Activated B cell treated with CpG ODN at 0.5 μM for 24 hours (primary cell): ENCODE measurements around the gene ZNF592. TPM values are rescaled to one million over a fixed set of nuclear protein-coding genes. Genes with fewer than 3 reads are reported as not detected.

ENCODE experiments used
- ATAC-seq: fragments of 200-7000 bp; cut with Tn5 transposase; one replicate; pipeline ENCODE4 v1.10.0; 2021; ENCODE audit warnings: low read depth, mild to moderate bottlenecking, moderate library complexity
- CTCF ChIA-PET: fragments of 350-600 bp; sonication (Branson Sonifier 250); formaldehyde crosslinking; loops from one replicate; lab custom pipeline; 2021; ENCODE audit warnings: antibody characterized with exemption; lab: Charles Lee
- POLR2A ChIA-PET: fragments of 350-600 bp; sonication (Branson Sonifier 250); formaldehyde crosslinking; loops from one replicate; lab custom pipeline; 2021; ENCODE audit warnings: antibody characterized with exemption; lab: Charles Lee
- DNase-seq: peaks from one replicate; pipeline ENCODE4 v3.0.0; 2022
- H3K27ac Mint-ChIP-seq: one replicate; pipeline ENCODE4 v1.8.0; 2020; ENCODE audit warnings: mixed read lengths
- H3K27me3 Mint-ChIP-seq: one replicate; pipeline ENCODE4 v1.8.0; 2021; ENCODE audit warnings: mixed read lengths
- H3K36me3 Mint-ChIP-seq: one replicate; pipeline ENCODE4 v1.8.0; 2021; ENCODE audit warnings: low read depth, mixed read lengths
- H3K4me1 Mint-ChIP-seq: one replicate; pipeline ENCODE4 v1.8.0; 2021; ENCODE audit warnings: mixed read lengths
- H3K4me3 Mint-ChIP-seq: one replicate; pipeline ENCODE4 v1.8.0; 2020; ENCODE audit warnings: mild to moderate bottlenecking, mixed read lengths
- H3K9me3 Mint-ChIP-seq: one replicate; pipeline ENCODE4 v1.8.0; 2020; ENCODE audit warnings: mixed read lengths
- intact Hi-C: fragments of 100-400 bp; cut with micrococcal nuclease; formaldehyde crosslinking; loops from one replicate; pipeline ENCODE4 v1.15.1; 2024
- total RNA-seq: library from RNA; stranded (reverse); gene quantifications from 2 replicates; pipeline ENCODE4 v1.2.3, GENCODE V29; 2022
- TF ChIP-seq, protein P1 (sequence below): fragments of 200-600 bp; IDR thresholded peaks from one replicate; pipeline ENCODE4 v1.8.0; 2022; ENCODE audit warnings: antibody characterized with exemption, mild to moderate bottlenecking

The ZNF592 gene
- total RNA-seq, 1 donor from 2014 or later, result 44.3 TPM

DNA sequence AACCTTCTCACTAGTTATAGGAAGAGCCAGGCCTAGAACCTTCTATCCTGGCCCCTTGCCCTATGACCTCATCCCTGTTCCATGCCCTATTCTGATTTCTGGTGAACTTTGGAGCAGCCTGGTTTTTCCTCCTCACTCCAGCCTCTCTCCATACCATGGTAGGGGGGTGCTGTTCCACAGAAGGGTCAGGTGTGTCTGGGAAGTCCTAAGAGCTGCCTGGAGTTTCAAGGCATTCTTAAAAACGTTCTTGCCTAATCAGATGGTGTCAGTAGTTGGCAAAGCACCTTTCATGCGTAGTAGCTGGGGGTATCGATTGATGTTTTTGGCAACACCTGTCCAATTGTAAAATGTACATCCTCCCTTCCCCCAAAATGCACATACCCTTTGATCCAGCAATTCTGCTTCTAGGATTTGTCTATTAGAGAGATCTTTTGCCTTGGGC lies 52.0 kb downstream of the ZNF592 start:
- TF ChIP-seq, protein P1, sequence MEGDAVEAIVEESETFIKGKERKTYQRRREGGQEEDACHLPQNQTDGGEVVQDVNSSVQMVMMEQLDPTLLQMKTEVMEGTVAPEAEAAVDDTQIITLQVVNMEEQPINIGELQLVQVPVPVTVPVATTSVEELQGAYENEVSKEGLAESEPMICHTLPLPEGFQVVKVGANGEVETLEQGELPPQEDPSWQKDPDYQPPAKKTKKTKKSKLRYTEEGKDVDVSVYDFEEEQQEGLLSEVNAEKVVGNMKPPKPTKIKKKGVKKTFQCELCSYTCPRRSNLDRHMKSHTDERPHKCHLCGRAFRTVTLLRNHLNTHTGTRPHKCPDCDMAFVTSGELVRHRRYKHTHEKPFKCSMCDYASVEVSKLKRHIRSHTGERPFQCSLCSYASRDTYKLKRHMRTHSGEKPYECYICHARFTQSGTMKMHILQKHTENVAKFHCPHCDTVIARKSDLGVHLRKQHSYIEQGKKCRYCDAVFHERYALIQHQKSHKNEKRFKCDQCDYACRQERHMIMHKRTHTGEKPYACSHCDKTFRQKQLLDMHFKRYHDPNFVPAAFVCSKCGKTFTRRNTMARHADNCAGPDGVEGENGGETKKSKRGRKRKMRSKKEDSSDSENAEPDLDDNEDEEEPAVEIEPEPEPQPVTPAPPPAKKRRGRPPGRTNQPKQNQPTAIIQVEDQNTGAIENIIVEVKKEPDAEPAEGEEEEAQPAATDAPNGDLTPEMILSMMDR, result no peak
- no peak overlapping the region for H3K4me3 Mint-ChIP-seq
- CTCF ChIA-PET, result no interaction called here
- no peak for ATAC-seq
- H3K27ac Mint-ChIP-seq, result no peak overlapping the region
- peaks cover 86% of the 10 kb centered on the region for H3K36me3 Mint-ChIP-seq
- H3K9me3 Mint-ChIP-seq, result no peaks in the 10 kb centered on the region
- POLR2A ChIA-PET, result no interaction called here
- H3K4me1 Mint-ChIP-seq, result no peaks in the 10 kb centered on the region
- intact Hi-C loops, result no loop called here
- H3K27me3 Mint-ChIP-seq, result no peaks in the 10 kb centered on the region
- DNase-seq, result no peak

DNA sequence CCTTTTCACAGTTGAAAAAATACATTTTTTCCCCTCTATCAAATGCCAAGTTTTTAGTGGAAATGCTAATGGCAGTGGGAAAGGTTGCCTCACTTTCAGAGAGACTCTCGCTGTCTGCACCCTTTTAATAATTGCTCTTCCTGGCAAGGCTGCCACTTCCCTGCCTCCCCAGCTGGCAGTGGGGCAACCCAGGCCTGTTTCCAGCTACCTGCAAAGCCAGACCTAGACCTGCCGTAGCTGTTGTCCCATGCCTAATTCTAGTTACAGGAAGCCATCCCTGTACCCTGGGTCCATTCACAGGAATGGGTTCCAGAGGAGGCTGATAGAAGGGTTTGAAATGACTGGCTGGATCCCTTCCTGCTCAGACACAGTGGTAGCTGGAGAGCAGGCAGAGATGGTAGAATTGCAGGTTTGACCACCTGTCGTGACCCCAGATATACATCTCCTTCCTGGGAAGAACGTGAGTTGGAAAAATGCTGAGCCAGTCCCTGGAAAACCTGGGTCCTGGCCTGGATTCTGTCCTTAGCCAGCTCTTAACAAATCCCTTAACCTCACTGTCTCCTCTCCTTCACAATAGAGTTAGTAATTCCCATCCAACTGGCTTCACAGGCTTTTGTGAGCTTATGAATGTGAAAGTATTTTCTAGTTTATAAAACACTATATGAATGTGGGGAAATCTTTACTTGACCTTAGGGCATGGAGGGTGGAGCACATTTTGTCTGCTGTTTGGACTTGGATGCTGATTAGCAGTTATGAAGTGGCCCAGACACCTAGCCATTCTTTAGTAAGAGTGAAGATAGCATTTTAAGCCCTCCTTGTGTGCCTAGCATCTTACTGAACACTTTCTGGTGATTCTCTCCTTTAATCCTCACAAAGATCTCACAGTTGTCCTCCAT lies 55.9 kb downstream of the ZNF592 start:
- POLR2A ChIA-PET, result no interaction called here
- H3K27ac Mint-ChIP-seq, result no peak overlapping the region

DNA sequence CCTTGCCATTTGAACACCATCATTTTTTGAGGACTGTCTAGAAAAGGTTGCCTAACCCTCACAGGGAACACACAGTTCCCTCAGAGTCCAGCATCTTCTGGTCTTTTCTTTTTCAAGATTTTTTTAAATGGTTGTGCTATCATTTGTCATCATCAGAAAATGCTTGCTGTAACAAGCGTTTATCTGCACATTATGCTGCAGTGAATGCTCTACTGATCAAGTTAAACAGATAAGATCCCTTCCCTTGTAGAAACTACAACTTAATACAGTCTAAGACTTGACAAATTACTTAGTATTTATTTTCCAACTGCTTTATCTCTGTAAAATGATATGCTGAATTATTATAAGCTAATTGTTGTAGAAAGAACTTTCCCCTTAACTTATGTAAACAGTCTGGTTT lies 56.8 kb downstream of the ZNF592 start:
- CTCF ChIA-PET, result no interaction called here

More for the DNA sequence above, 55.9 kb downstream of the ZNF592 start:
- Mint-ChIP-seq H3K4me1 (no peaks in the 10 kb centered on the region), H3K9me3 (no peaks in the 10 kb centered on the region), H3K36me3 (peaks cover 65% of the 10 kb centered on the region), H3K27me3 (no peaks in the 10 kb centered on the region), H3K4me3 (no peak overlapping the region)
- intact Hi-C loops, result no loop called here
- ATAC-seq (no peak), DNase-seq (no peak)
- TF ChIP-seq, protein P1, result no peak
- CTCF ChIA-PET, result no interaction called here

GRCh38 chr15:84807228-84807627 lies 58.8 kb downstream of the ZNF592 start:
- ChIA-PET CTCF (interaction anchor here (0.9 kb wide), 1 partner anchor 58 kb away, joined by 3 read pairs; no protein-coding TSS in a partner anchor), POLR2A (interaction anchor here (0.5 kb wide), 1 partner anchor 122 kb away, joined by 4 read pairs; no protein-coding TSS in a partner anchor)
- Mint-ChIP-seq H3K36me3 (peaks cover 40% of the 10 kb centered on the region), H3K27ac (no peak overlapping the region), H3K9me3 (no peaks in the 10 kb centered on the region), H3K27me3 (no peaks in the 10 kb centered on the region), H3K4me1 (no peaks in the 10 kb centered on the region), H3K4me3 (no peak overlapping the region)
- peak; percentile 40 for ATAC-seq
- intact Hi-C loops, result no loop called here
- DNase-seq, result no peak
- TF ChIP-seq, protein P1, result no peak

More for the DNA sequence above, 56.8 kb downstream of the ZNF592 start:
- H3K4me1 Mint-ChIP-seq, result no peaks in the 10 kb centered on the region
- peaks cover 56% of the 10 kb centered on the region for H3K36me3 Mint-ChIP-seq
- TF ChIP-seq, protein P1, result no peak
- DNase-seq (no peak), ATAC-seq (no peak)
- POLR2A ChIA-PET, result no interaction called here
- peak overlapping the region; percentile 8 for H3K27ac Mint-ChIP-seq
- no peak overlapping the region for H3K4me3 Mint-ChIP-seq
- intact Hi-C loops, result no loop called here
- no peaks in the 10 kb centered on the region for H3K27me3 Mint-ChIP-seq
- H3K9me3 Mint-ChIP-seq, result no peaks in the 10 kb centered on the region

GRCh38 chr15:84810073-84810840 lies 61.9 kb downstream of the ZNF592 start:
- Mint-ChIP-seq H3K4me3 (no peak overlapping the region), H3K27me3 (no peaks in the 10 kb centered on the region), H3K4me1 (no peaks in the 10 kb centered on the region), H3K9me3 (no peaks in the 10 kb centered on the region), H3K27ac (no peak overlapping the region), H3K36me3 (peaks cover 12% of the 10 kb centered on the region)
- ChIA-PET CTCF (interaction anchor here (1.1 kb wide), 1 partner anchor 118 kb away, joined by 3 read pairs; no protein-coding TSS in a partner anchor), POLR2A (interaction anchor here (0.7 kb wide), 1 partner anchor 58 kb away, joined by 3 read pairs; no protein-coding TSS in a partner anchor)
- DNase-seq (no peak), ATAC-seq (no peak)
- TF ChIP-seq, protein P1, result no peak
- intact Hi-C loops, result no loop called here
